ENCODE measurements around the gene MPC1.
"Not testable (repeated sequence)": the region's sequence is repeated elsewhere in the genome, so short reads cannot be mapped to it uniquely, and the experiment has no call there.

MPC1 gene

GRCh38 chr6:166405386-166405785 lies 22.6 kb upstream of the MPC1 start:
- no peak for DNase-seq

DNA sequence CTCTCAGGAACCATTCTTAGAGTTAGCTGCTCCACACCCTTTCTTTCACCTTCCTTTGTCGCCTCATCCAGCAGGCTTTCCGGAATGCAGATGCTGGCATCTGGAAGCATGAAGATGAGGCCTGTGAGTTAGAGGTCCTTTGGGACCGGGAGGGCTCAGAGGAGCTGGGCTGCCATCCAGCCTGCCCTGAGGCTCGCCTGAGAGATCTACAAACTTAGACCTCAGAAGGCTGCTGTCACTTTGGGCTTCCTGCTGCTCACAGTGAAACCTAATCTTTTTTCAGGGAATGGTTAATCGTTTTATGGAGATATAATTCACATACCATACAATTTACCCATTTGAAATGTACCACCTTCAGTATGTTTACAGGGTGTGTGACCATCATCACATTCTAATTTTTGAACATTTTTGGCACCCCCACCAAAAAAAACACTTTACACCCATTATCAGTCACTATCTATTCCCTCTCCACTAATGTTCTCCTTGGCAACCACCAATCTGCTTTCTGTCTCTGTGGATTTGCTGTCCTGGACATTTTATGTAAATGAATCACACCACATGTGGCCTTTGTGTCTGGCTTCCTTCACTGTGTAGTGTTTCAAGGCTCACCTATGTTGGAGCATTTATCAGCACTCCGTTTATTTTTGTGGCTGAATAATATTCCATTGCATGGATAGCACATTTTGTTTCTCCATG lies 20.0 kb upstream of the MPC1 start:
- DNase-seq, result no peak

DNA sequence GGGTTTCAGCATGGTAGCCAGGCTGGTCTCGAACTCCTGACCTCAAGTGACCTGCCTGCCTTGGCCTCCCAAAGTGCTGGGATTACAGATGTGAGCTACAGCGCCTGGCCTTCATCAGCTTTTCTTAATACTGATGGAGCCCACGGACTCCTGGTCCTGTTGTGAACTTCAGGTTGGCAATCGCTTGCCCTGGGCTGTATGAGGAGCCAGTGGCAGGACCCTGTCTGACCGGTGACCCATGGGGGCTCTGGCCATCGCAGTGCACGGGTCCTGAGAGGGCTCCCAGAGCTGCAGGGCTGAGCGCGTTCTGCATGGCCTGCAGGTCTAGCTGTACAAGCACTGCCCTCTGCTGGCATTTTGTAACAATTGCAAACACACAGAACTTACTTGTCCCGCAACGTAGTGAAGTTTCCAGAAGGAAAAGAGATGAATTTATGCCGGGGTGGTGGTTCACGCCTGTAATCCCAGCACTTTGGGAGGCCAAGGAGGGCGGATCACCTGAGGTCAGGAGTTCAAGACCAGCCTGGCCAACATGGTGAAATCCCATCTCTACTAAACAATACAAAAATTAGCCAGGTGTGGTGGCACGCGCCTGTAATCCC lies 18.0 kb upstream of the MPC1 start:
- peak; percentile 87 for DNase-seq

DNA sequence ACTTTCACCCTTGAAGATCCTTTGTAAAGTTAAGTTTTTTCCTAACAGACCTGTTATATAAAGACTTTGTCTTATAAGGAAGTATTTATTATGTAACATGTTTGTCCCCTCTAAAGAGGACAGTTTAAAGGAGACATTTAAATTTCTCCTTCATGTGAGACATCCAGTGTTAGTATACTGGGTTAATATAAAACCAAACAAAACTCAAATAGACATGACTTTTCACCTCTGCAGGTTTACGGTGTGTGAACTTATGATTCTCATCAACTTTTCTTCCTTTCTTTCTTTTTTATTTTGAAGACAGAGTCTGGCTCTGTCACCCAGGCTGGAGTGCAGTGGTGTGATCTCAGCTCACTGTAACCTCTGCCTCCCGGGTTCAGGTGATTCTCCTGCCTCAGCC lies 17.4 kb upstream of the MPC1 start:
- no peak for DNase-seq

DNA sequence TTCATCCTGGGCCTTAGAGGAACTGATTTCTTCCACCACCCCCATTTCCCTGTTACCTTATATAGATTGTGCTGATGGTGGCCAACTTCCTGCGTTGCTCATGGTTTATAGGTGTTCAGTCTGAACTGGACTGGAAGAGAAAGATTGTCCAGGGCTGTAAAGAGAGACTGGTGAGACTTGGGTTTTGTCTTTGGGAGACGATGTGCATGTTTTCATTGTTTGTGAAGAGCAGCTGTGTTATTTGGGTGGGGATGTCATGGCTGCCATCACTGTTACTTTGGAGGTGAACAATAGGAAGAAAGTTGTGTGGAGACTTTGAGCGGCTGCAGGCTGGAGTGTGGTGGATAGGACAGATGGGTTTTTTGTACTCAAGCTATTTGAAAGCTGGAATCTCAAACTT lies 15.6 kb upstream of the MPC1 start:
- DNase-seq, result no peak

DNA sequence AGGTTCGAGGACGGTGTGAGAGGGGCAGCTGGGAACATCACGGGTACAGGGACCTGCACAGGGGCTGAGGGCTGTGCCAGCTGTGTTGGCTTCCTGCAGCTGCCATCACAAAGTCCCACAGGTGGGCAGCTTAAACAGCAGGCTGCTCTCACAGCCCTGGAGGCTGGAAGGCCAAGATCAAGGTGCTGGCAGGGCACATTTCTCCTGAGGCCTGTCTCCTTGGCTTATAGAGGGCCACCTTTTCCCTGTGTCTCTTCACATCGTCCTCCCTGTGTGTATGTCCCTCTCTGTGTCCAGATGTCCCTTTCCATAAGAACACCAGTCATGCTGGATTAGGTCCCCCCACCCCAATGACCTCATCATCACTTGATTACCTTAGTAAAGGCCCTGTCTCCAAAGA lies 15.1 kb upstream of the MPC1 start:
- no peak for DNase-seq

DNA sequence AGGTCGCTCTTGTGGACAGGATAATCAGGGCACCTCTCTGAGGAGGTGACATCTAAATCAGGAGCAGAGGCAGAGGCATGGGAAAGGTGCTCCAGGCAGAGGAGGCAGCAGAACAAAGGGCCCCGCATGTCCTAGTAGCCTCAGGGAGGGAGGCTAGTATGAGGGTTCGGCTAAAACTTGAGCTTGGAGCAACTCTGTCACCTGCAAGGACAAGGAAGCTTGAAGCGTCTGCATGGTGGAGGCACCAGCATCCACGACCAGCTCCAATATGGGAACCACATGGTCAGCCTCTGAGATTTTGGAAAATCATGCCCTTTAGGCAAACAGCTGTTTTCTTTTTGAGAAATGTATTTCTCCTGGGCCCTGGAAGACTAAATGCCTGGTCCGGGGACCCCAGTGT lies 13.0 kb upstream of the MPC1 start:
- no peak for DNase-seq

GRCh38 chr6:166395351-166395750 lies 12.6 kb upstream of the MPC1 start:
- no peak for DNase-seq

DNA sequence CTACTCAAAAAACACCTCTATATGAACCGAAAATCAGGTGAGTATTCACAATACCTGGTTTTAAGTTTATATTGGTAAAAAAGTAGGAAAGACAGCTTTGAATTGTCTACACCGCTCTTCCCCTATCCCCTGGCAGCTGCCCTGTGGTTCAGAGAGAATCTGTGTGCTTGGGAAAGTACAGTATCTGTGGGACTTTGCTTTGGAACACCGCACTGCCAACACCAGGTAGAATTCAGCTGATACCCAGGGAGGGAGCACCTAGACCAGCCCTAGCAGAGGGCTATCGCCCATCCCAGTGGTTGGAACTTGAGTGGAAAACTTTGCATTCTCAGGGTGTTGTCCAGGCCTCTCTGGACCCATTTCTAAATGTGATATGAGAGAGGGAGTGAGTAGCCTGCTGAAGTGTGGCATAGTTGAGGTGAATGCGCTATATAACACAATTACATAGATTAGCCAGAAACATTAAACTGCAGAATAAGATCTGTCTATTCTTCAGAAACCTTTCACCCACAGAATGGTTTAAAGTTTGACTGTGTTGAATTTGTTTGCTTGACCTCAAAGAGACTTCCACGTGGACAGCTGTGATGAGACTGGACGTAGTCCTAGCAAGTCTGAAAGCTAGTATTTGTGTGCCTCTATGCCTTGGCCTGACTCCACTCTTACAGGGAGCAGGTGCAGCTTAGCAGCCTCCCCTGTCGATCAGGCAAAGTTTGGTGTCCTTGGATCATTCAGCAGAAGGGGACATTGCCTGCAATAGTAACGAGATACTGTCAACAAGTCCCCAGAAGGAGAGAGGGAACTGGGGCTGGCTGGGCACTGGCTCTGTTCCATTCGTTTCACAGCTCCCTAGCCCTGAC lies 11.5 kb upstream of the MPC1 start:
- no peak for DNase-seq

DNA sequence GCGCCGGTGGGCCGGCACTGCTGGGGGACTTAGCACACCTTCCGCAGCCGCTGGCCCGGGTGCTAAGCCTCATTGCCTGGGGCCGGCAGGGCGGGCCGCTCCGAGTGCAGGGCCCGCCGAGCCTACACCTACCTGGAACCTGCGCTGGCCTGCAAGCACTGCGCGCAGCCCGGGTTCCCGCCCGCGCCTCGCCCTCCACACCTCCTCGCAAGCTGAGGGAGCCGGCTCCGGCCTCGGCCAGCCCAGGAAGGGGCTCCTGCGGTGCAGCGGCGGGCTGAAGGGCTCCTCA lies 10.7 kb upstream of the MPC1 start:
- DNase-seq, result no peak

DNA sequence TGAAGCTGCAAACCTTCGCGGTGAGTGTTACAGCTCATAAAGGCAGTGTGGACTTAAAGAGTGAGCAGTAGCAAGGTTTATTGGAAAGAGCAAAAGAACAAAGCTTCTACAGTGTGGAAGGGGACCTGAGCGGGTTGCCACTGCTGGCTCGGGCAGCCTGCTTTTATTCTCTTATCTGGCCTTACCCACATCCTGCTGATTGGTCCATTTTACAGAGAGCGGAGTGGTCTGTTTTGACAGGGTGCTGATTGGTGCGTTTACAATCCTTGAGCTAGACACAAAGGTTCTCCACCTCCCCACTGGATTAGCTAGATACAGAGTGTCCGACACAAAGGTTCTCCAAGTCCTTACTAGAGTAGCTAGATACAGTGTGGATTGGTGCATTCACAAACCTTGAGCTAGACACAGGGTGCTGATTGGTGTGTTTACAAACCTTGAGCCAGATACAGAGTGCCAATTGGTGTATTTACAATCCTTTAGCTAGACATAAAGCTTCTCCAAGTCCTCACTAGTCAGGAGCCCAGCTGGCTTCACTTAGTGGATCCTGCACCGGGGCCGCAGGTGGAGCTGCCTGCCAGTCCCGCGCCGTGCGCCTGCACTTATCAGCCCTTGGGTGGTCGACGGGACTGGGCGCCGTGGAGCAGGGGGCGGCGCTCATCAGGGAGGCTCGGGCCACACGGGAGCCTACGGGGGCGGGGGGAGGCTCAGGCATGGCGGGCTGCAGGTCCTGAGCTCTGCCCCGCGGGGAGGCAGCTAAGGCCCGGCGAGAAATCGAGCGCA lies 10.2 kb upstream of the MPC1 start:
- not testable (repeated sequence) for DNase-seq

- DNase-seq, result no peak
Observed at GRCh38 chr6:166389119-166389518, 6.4 kb upstream of the MPC1 start.

GRCh38 chr6:166388290-166389004 lies 5.7 kb upstream of the MPC1 start:
- no peak for DNase-seq

DNA sequence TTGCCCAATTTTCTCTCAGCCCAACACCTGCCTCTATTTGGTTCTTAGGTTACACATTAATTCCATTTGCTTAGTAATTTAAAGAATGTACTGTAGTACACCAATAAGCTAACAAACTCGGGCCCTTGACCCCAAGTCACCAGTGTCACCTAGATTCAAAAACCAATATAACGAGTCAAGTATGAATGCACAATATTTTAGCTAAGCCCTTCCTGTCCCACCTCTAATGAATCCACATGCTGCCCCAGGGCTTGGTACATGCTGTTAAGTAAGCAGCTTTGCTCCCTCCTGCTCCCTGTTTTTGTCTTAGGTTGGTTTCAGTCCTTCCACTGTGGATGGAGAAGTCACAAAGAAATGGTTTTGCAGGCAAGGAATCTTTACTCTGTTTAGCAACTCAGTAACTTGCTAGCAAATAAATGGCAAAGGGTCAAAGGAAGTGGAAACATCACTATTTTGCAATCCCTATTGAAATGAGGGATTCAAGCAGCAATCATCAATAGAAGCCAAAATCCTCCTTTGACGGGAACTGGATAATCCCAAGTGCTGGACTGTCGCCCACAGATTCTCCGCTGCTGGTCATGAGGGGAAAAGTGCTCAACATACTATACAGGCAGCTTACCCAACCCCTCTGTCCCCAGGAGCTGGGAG lies 5.0 kb upstream of the MPC1 start:
- no peak for DNase-seq

DNA sequence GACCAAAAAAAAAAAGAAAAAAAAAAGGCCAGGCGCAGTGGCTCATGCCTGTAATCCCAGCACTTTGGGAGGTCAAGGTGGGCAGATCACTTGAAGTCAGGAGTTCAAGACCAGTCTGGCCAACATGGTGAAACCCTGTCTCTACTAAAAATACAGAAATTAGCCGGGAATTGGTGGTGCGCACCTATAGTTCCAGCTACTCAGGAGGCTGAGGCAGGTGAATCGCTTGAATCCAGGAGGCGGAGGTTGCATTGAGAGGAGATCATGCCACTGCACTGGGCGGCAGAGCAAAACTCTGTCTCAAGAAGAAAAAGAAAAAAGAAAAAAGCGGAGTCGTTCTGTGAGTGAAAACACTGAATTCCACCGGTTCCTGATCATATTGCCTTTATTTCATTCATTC lies 4.4 kb upstream of the MPC1 start:
- DNase-seq, result not testable (repeated sequence)

DNA sequence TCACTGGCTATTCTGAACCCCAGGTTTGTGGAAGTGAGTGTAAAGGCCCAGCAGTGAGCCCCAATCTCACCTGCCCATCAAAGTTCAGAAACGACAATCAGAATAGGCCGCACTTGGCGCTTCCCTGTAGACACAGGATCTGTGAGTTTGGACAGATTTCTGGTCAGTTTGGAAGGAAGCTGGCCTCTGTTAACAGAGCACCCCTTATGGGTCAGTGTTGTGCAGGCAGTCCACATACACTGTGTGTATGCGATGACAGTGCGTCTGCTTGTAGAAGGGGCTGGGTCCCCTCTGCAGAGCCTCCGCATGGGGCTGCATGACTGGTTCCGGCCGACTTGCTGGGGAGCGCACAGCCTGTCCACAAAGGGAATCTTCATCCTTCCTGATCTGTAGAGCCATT lies 3.4 kb upstream of the MPC1 start:
- DNase-seq, result no peak

- DNase-seq, result not testable (repeated sequence)
Observed at GRCh38 chr6:166383802-166384363, 1.1 kb upstream of the MPC1 start.

GRCh38 chr6:166382500-166382932 lies 224 bp downstream of the MPC1 start:
- no peak for DNase-seq

GRCh38 chr6:166381733-166382499 lies 824 bp downstream of the MPC1 start:
- DNase-seq, result peak; percentile 47

DNA sequence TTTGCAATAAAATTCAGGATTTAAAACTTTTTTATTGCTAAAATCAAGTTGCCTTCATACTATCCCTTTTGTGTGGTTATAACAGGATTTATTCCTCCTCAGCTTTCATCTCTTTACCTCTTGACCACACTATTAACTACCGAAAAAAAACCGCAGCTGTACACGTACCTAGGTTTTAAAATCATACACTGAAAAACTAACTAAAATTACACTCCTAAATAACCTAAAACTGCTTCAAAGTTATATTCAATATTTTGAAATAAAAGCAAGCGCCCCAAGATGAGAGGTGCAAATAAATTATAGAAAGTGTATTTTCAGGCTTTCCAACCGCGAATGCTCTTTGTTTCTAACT lies 1.4 kb downstream of the MPC1 start:
- no peak for DNase-seq

GRCh38 chr6:166379800-166380199 lies 2.9 kb downstream of the MPC1 start:
- peak; percentile 30 for DNase-seq

Measured in NCI-H1092 (cell line).